Fibroblast of skin of left quadriceps (primary cell): ENCODE data around the gene HDC.

Source experiments
- DNase-seq, 2 experiments: peaks; one replicate each; pipeline ENCODE4 v3.0.0-alpha.2; 2013; ENCODE audit warnings: low read depth in 2 of 2

HDC gene

DNA sequence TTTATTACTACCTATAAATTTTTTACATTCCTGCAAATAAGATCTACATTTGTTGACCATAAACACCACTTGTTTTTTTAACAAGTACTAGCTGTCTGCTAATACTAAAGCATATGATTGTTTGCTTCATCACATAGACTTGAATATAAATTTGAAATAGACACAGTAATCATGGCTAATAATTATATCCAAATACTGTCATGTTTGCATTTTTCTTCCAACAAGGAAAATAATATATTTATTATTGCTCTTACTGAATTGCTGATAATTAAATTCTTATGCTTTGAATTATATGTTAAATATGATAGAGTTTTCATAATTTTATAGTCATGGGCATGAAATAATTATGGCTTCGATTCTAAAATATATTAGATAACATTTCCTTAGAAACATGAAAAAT is 40.5 kb downstream of the HDC start:
- DNase-seq, result no peak

DNA sequence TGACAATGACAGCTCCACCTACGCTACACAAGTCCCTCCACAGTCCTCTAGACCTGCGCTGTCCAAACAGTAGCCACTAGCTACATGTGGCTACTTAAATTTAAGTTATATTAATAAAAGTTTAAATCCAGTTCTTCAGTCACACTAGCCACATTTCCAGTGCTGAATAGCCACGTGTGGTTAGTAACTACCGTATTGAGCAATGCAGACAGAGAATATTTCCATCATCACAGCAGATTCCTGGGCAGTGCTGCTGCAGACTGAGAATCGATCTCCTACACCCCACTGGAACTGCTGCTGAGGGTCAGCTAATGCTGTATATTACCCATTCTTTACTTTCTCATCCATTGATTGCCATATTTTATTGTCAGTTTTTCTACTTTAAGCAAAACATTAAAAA is 40.9 kb downstream of the HDC start:
- no peak for DNase-seq

DNA sequence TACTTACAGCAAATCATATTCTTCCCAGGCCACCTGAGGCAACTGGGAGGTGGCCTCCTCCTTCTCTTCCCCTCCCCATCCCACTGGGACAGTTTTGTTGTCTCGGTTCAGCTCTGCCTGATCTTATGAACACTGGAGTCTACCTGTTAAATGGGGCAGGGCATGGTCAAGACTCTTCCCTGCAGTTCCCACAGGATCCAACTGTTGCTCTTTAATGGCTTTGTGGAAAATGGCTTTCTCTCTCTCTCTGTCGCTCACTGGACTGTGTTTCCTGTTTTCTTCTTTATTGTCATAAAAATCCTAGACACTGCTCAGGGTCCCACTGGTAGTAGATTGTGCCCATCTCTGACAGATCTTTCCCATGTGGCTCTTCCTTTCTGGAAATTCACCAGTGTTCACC is 43.3 kb downstream of the HDC start:
- no peak for DNase-seq

DNA sequence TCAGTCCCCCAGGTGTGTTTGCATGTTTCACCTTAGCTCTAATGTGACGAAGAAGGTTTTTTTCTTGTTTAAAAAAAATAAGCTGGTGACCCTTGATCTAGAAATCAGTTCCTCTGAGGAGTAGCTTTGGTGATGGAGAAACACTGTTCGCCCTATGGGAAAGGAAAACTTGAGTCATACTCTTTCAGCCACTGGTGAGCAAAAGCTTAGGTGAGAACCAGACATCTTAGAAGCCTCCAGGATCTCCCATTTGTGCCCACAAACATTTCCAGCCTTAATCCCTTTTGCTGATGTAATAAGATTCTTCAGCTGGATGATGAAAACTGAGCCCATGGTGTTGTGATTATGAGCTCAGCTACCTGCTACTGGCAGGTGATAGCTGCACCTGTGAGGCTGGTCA is 45.7 kb downstream of the HDC start:
- no peak for DNase-seq

DNA sequence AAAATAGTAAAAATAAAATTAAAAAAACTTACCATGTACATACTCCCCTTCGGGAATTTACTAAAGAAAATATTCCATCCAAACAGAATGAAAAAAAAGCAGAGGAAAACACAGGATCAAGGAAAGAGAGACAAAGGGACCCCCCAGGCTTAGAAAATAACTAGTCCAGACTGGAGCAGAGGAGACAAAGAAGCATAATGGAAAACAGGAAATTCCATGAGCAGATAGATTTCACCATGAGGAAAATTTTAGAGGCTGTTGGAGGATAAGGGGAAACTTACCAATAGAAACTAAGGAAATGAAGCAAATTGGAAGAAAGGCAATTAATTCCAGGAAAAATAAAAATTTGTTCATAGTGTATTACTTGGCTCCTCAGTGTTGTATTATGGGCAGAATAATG is 46.8 kb downstream of the HDC start:
- DNase-seq, result no peak

DNA sequence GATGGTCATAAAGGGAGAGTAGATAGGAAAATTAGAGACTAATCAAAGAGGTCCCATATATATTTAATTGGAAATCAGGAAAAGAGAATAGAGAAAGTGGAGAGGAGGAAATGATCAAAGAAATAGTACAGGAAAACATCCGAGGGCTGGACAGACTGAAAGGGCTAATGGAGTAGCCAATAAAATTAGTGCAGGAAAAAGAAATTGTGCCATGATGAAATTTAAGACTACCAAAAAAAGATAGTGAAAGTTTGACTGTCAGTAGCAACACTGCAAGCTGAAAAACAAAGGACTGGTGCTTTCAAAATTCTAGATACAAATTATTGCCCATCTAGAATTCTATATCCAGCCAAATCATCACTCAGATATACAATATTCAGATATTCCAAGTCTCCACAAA is 47.2 kb downstream of the HDC start:
- no peak for DNase-seq

DNA sequence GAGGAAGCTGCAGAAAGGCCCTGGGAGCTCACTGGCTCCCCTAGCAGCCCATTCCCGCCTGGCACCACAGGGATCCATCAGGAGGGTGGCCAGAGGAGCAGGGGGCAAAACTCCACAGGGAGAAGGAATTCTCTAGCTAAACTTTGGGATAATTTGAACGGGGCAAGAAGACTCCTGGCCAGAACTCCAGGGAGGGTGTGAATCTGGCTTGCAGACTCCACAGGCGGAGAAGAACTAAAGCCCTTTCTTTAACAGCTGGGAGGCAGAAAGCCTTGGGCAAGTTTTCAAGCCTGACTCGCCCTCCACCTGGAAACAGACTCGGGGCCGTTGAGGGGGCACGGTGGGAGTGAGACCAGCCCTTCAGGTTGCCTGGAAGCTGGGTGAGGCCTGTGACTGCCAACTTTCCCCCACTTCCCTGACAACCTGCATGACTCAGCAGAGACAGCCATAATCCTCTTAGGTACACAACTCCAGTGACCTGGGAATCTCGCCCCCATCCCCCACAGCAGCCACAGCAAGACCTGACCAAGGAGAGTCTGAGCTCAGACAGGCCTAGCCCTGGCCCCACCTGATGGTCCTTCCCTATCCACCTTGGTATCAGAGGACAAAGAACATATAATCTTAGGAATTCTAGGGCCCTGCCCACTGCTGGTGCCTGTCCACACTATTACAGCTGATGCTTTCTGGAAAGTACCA is 54.9 kb downstream of the HDC start:
- no peak for DNase-seq

DNA sequence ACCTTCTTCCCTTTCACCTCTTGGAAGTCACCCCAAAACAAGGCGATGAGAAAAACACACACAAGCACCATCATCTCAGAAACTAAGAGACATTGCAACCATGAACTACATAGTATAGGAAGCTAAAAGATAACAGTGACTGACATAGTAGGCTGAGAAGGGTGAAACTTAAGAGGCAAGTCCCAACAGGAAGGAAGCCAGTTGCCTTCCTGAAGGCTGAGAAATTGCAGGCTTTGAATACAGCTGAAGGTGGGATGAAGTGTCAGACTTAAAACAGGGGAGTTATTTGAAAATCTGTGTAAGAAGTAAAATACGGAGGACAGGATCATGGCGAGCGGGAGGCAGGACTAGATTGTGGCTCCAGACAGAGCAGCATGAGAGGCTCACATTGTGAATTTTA is 55.7 kb downstream of the HDC start:
- DNase-seq, result no peak

DNA sequence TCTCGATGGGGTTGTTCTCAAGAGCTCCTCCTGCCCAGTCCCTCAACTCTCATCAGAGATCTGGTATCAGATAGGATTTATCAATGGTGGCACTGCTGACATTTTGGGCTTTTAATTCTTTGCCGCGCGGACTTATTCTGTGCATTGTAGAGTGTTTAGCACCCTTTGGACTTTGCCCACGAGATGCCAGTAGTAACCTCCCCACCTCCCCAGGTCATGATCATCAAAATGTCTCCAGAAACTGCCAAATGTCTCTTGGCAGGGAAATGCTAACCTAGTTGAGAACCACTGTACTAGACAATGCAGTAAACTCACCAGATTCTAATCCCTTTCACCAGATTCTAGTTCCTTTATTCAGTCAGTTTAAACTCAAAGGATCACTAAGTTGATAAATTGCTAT is 59.5 kb downstream of the HDC start:
- no peak for DNase-seq

DNA sequence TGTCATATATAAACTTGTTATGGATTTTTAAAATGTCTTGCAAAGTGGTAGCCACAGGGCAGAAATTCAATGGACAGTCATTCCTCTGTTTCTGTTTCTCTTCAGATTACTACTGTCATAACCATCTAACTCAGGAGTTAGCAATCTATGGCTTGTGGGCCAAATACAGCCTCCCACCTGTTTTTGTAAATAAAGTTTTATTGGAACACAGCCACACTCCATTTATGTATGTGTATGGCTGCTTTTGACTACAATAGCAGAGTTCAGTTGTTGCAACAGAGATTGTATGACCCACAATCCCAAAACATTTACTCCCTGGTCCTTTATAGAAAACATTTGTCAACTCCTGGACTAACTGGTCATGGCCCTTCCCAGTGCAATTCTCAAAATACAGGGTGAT is 63.5 kb downstream of the HDC start:
- DNase-seq, result no peak

DNA sequence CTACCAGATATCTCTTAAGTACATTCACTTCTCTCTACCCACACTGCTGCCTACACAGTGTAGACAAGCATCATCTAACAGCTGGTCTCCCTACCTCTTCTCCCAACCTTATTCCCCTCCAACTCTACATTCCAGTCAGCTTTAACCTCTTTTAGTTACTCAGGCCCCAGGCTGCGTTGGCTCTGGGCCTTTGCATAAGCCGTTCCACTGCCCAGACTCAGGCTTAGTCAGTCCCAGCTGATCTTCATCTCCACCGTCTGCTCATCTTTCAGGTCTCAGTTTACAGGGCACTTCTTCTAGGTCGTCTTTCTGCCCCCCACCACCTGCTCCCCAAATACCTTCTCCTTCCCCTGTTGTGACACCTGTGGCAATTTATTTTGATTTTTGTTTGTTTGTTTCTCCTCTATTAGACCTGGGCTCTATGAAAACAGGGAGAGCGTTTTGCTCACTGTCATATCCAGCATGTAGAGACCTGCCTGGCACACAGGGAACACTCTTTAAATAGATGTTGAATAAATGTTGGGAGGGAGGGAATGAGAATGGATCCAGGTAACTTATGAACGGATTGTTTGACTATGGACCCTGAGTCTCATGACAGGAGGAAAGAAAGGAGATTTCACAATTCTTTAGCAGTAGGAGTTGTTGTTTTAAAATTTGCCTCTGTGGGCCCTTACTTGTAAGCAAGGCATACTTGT is 72.5 kb downstream of the HDC start:
- no peak for DNase-seq

DNA sequence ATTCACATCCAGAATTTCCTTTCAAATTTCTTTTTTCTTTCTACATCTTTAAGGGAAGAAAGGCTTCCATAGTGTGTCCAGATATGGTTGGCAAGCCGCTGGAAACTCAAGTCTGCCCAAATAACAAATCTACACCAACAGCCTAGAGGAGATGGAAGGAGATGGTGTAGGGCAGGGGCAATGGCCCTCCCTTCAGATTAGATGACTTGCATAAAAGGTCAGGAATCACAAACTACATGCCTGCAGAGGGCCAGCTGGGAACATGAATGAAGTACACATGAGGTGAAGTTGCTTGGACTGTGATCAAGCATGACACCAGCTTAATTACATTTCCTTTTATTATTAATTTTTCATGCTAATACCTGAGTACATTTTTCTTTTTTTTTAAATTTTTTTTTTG is 73.4 kb downstream of the HDC start:
- no peak for DNase-seq
